Hepatocyte (in vitro differentiated cells): Measurements from ENCODE around the gene INSIG1.

Experiments used
- EZH2phosphoT487 ChIP-seq: fragments of 200-600 bp; sonication (generic); IDR thresholded peaks from one replicate; pipeline ENCODE4 v1.6.1; 2018; ENCODE audit warnings: antibody characterized with exemption, mild to moderate bottlenecking, low read depth, moderate library complexity; ENCODE audit not compliant: unreplicated experiment, severe bottlenecking
- TF ChIP-seq, protein P1 (sequence below): fragments of 200-600 bp; sonication (generic); IDR thresholded peaks from 2 replicates; pipeline ENCODE4 v1.5.1; 2016; ENCODE audit warnings: antibody characterized with exemption, mild to moderate bottlenecking; ENCODE audit not compliant: poor library complexity

DNA sequence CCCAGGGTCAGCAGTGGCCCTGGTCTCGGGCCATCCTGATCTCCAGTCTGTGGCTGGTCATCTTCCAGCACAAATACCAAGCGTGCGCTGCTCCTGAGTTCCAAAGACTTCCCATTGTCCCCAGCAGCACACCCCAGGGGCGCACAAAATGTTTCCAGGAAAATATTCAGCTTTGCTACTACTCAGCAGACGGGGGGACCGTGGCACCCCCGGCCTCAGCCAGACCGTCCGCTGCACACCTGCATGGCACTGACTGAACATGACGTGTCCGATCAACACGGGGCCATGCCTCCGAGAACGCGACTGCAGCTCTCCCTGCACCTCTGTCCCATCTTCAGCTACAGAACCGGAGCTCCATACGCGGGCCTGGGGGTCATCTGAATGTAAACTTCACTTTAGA is 9.6 kb upstream of the INSIG1 start:
- TF ChIP-seq, protein P1, sequence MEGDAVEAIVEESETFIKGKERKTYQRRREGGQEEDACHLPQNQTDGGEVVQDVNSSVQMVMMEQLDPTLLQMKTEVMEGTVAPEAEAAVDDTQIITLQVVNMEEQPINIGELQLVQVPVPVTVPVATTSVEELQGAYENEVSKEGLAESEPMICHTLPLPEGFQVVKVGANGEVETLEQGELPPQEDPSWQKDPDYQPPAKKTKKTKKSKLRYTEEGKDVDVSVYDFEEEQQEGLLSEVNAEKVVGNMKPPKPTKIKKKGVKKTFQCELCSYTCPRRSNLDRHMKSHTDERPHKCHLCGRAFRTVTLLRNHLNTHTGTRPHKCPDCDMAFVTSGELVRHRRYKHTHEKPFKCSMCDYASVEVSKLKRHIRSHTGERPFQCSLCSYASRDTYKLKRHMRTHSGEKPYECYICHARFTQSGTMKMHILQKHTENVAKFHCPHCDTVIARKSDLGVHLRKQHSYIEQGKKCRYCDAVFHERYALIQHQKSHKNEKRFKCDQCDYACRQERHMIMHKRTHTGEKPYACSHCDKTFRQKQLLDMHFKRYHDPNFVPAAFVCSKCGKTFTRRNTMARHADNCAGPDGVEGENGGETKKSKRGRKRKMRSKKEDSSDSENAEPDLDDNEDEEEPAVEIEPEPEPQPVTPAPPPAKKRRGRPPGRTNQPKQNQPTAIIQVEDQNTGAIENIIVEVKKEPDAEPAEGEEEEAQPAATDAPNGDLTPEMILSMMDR, result no peak
- TF ChIP-seq EZH2phosphoT487, result no peak
